Neuron (in vitro differentiated cells): ENCODE measurements around the gene FAM98C.
"Not testable (repeated sequence)": the region's sequence is repeated elsewhere in the genome, so short reads cannot be mapped to it uniquely, and the experiment has no call there.

Experiments used
- H2AFZ ChIP-seq: one replicate; pipeline ENCODE4 v1.6.1; 2013; ENCODE audit warnings: low read depth, mild to moderate bottlenecking, inconsistent platforms, low read length, moderate library complexity
- H3K27me3 ChIP-seq: one replicate; pipeline ENCODE4 v1.6.1; 2013; ENCODE audit warnings: low read length; ENCODE audit not compliant: insufficient read depth
- H3K36me3 ChIP-seq: one replicate; pipeline ENCODE4 v1.6.1; 2013; ENCODE audit warnings: low read length; ENCODE audit not compliant: insufficient read depth
- H3K4me1 ChIP-seq: one replicate; pipeline ENCODE4 v1.6.1; 2013; ENCODE audit warnings: low read length; ENCODE audit not compliant: insufficient read depth
- H3K4me3 ChIP-seq: 2 replicates; pipeline ENCODE4 v1.5.1; 2013; ENCODE audit warnings: mild to moderate bottlenecking, low read length, moderate library complexity
- H3K9me3 ChIP-seq: one replicate; pipeline ENCODE4 v1.6.1; 2013; ENCODE audit warnings: low read length

Gene FAM98C

DNA sequence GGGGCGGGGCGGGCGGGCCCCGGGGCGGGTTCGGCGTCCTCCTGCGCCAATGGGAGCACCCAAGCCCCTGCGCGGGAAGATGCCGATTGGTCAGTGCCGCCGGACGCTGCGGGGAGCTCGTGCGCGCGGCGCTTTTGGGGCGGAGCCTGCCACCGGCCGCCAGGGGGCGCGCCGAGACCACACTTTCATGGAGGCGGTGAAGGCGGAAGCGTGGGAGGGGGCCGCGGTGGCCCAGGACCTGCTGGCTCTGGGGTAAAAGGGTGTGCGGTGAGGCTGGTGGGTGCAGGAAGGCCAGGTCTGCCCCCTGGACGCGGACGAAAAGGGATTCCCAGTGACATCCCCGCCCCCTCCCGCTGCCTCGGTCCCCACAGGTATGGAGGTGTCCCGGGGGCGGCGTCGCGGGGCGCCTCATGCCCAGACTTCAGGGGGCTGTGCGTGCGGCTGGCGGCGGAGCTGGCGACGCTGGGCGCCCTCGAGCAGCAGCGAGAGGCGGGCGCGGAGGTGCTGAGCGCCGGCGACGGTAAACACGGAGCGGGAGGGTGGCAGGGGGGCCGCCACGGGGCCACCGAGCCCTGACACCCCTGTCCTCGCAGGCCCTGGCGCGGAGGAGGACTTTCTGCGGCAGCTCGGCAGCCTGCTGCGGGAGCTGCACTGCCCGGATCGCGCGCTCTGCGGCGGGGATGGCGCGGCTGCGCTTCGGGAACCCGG lies at the start of gene FAM98C:
FAM98C (plus strand) TSS at position 127 of the 708 bp plus-strand sequence; CDS start at position 188, 61 bp downstream.
- H3K4me3 ChIP-seq = peak within 1 kb of the TSS; percentile 55
- peaks cover 6% of the 10 kb centered on the region for H3K36me3 ChIP-seq
- peaks cover 2% of the 10 kb centered on the region for H3K4me1 ChIP-seq
- no peaks in the 10 kb centered on the region for H3K9me3 ChIP-seq
- no peaks in the 10 kb centered on the region for H3K27me3 ChIP-seq
- H2AFZ ChIP-seq = peak within 1 kb of the TSS; percentile 98

DNA sequence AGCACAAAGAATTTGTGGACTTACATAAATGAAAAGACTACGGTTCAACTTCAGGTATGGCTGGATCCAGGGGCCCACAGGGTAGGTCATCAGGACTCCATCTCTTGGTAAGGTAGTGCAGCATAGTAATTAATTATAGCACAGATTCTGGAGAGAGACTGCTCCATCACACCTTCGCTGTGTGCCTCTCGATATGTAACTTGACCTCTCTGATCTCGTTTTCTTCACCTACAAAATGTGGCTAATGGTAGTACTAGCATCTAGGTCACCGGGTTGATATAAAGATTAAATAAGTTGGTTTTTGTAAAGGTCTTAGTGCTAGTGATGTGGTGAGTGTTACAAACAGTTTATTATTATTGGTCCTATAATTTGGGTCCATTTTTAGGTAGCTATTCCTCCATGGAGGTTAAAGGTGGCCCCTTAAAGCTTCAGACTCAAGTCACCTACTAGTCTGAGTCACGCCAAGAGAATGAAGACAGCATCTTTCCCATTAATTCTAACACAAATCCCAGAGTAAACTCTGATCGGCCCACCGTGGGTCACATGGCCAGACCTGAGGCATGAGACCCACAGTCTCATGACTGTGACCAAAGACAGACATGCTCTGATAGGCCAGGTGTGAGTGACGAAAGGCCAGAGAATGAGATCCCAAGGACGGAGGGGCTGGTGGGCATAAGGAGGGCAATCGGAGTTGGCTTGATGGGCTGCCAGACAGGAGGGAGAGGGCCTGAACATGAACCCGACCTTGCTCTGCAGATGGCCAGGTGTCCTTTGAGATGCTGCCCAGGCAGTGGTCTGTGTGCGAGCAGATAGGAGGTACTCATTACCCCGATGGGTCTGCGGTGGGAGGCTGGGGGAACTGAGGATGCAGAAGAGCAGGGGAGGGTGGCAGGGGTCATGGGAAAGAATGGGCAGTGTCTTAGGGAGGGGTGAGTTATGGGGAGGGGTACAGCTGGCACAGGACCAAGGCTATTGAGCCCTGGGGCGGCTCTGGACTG lies 46.9 kb upstream of the FAM98C start:
- no peak overlapping the region for H2AFZ ChIP-seq
- H3K36me3 ChIP-seq = no peaks in the 10 kb centered on the region
- H3K4me3 ChIP-seq = no peak overlapping the region
- peaks cover 6% of the 10 kb centered on the region for H3K4me1 ChIP-seq
- no peaks in the 10 kb centered on the region for H3K9me3 ChIP-seq
- H3K27me3 ChIP-seq = peaks cover 26% of the 10 kb centered on the region

DNA sequence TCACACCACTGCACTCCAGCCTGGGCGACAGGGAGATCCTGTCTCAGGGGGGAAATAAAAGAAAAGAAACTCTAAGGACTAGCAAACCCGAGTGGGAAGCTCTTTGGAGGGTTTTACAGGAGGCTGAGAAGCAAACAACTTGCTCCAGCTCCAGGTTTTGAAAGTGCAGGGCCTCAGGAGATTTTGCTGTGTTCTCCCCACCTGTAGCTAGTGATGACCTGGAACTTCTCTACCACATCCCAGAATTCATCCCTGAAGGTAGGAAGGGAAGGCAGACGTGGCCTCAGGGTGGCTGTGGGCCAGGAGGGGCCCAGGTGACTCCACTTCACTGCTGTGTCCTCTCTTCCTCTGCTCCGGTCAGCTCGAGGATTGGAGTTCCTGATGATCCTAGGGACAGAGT lies 44.8 kb upstream of the FAM98C start:
- Histone ChIP-seq H3K27me3 (peaks cover 28% of the 10 kb centered on the region), H3K4me1 (peaks cover 6% of the 10 kb centered on the region), H3K4me3 (no peak overlapping the region), H3K9me3 (no peaks in the 10 kb centered on the region), H3K36me3 (no peaks in the 10 kb centered on the region), H2AFZ (no peak overlapping the region)

DNA sequence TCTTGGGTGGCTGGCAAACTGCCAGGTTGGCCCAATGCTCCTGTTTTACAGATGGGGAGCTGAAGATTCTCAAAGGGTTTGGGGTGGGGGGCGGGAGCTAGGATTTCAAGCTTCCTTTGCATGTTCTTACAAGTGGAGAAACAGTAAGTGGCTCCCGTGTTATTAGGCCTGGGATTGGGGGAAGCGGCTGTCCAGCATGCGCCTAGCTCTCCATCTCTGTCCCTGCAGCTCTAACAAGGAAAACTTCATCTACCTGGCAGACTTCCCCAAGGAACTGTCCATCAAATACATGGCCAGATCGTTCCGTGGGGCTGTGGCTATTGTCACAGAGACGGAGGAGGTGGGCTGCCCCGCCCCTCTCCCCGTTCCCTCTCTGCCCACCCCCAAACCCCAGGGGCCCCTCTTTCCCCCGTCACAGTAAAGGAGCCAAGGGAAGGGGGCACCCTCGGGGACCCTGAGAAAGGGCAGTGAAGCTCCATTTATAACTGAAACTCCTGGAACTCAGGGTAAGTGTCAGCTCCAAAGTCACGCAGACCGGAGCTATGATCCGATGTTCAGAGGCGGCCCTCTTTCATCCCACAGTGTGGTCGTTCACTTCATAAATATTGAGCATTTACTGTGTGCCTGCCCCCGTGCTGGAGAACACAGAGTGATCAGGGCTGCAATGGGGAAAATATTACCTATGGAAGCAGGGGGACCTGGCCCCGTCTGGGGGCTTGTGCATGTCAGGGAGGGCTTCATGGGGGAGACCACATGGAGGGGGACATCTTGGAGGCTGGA lies 43.5 kb upstream of the FAM98C start:
- Histone ChIP-seq H3K9me3 (no peaks in the 10 kb centered on the region), H3K4me1 (peaks cover under 1% of the 10 kb centered on the region)

DNA sequence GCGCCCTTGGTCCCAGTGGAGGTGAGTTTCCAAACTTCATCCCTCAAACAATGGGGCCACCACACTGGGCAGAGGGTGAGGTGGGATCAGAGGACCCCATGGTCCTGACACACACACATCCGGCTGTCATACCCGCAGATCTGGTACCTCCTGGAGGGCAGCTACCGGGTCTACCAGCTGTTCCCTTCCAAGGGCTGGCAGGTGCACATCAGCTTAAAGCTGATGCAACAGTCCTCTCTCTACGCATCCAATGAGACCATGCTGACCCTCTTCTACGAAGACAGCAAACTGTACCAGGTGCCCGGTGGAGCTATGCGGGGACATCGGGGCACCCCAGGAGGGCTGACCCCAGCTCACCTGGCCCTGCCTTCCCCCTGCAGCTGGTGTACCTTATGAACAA lies 42.5 kb upstream of the FAM98C start:
- H3K36me3 ChIP-seq = no peaks in the 10 kb centered on the region
- no peaks in the 10 kb centered on the region for H3K4me1 ChIP-seq
- H3K9me3 ChIP-seq = peaks cover 4% of the 10 kb centered on the region
- H3K4me3 ChIP-seq = no peak overlapping the region
- H3K27me3 ChIP-seq = peaks cover 28% of the 10 kb centered on the region
- no peak overlapping the region for H2AFZ ChIP-seq

More for the DNA sequence above, 43.5 kb upstream of the FAM98C start:
- peaks cover 28% of the 10 kb centered on the region for H3K27me3 ChIP-seq
- H2AFZ ChIP-seq = no peak overlapping the region
- H3K4me3 ChIP-seq = no peak overlapping the region
- no peaks in the 10 kb centered on the region for H3K36me3 ChIP-seq

DNA sequence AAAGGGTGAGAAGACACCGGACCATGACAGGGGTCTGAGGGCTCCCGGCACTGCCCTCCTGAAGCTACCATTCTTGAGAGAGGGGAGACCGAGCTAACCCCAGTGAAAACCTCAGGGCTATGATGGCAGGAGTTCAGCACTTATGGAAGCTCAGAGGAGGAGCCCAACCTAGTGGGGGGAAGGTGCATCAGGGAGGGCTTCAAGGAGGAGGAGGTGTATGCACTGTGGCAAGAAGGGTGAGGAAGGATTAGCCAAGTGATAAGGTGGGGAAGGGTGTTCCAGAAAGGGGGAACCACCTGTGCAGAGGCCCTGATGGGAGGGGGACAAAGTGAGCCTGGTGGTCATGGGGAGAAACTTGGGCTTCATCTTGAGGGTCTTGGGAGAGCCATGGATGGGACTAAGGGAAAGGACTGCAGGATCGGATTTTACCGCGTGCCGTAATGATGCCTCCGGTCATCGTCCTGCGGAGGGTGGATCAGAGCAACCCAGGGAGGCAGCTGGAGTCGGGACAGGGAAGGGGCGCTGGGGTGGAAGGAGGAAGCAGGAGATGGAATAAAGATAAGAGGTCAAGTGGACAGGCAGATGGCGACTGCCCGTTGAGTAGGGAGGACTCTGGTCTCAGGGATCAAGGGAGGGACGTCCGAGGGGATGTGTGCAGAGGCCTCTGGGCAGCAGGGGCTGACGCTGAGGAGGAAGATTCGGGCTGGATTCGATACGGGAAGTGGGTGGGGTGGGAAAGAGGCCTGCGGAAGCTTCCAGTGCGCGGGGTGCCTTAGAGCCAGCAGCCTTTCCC lies 41.9 kb upstream of the FAM98C start:
- peaks cover 4% of the 10 kb centered on the region for H3K9me3 ChIP-seq
- peak overlapping the region; percentile 54 for H3K4me3 ChIP-seq
- H3K4me1 ChIP-seq = no peaks in the 10 kb centered on the region
- H2AFZ ChIP-seq = peak overlapping the region; percentile 99
- H3K36me3 ChIP-seq = no peaks in the 10 kb centered on the region
- H3K27me3 ChIP-seq = peaks cover 28% of the 10 kb centered on the region

DNA sequence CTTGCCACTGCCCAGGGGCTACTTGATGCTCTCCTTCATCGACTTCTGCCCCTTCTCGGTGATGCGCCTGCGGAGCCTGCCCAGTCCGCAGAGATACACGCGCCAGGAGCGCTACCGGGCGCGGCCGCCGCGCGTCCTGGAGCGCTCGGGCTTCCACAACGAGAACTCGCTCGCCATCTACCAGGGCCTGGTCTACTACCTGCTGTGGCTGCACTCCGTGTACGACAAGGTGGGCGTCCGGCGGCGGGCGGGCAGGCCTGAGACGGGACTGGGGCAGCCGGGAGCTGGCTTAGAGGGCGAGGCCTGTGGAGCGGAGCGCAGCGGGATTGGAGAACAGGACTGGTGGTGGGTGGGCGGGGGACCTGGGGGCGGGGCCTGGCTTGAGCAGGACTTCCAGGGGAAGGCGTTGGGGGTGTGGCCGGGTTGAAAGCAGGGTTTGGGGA lies 41.2 kb upstream of the FAM98C start:
- H3K27me3 ChIP-seq = peaks cover 28% of the 10 kb centered on the region
- peak overlapping the region; percentile 54 for H3K4me3 ChIP-seq
- H3K9me3 ChIP-seq = peaks cover 4% of the 10 kb centered on the region
- H3K36me3 ChIP-seq = no peaks in the 10 kb centered on the region
- H3K4me1 ChIP-seq = no peaks in the 10 kb centered on the region
- peak overlapping the region; percentile 99 for H2AFZ ChIP-seq

DNA sequence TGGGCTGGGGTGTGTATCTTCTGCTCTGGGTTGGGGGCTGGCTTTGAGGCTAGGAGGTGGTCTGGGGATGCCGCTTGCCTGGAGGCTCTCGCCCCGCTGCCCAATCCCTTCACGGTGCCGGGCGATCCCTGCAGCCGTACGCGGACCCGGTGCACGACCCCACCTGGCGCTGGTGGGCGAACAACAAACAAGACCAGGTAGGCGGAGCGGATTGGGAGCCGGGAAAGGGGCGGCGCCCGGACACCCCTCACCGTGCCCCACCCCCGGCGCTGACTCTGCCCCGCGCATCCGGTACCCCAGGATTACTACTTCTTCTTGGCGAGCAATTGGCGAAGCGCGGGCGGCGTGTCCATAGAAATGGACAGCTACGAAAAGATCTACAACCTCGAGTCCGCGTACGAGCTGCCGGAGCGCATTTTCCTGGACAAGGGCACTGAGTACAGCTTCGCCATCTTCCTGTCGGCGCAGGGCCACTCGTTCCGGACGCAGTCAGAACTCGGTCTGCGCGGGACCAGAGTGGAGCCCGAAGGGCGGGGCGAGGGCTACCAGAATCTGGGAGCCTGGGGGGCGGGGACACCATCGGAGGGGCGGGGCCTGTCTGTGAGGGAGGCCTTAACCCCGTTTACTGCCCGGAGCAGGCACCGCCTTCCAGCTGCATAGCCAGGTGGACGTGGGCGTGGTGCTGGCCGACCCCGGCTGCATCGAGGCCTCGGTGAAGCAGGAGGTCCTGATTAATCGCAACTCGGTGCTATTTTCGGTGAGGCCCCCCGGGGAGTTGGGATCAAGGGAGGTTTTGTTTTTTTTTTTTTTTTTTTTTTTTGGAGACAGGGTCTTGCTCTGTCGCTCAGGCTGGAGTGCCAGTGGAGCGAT lies 40.6 kb upstream of the FAM98C start:
- peaks cover 28% of the 10 kb centered on the region for H3K27me3 ChIP-seq
- H3K9me3 ChIP-seq = peaks cover 4% of the 10 kb centered on the region
- no peaks in the 10 kb centered on the region for H3K36me3 ChIP-seq
- H2AFZ ChIP-seq = peak overlapping the region; percentile 99
- H3K4me1 ChIP-seq = no peaks in the 10 kb centered on the region
- H3K4me3 ChIP-seq = peak overlapping the region; percentile 54

DNA sequence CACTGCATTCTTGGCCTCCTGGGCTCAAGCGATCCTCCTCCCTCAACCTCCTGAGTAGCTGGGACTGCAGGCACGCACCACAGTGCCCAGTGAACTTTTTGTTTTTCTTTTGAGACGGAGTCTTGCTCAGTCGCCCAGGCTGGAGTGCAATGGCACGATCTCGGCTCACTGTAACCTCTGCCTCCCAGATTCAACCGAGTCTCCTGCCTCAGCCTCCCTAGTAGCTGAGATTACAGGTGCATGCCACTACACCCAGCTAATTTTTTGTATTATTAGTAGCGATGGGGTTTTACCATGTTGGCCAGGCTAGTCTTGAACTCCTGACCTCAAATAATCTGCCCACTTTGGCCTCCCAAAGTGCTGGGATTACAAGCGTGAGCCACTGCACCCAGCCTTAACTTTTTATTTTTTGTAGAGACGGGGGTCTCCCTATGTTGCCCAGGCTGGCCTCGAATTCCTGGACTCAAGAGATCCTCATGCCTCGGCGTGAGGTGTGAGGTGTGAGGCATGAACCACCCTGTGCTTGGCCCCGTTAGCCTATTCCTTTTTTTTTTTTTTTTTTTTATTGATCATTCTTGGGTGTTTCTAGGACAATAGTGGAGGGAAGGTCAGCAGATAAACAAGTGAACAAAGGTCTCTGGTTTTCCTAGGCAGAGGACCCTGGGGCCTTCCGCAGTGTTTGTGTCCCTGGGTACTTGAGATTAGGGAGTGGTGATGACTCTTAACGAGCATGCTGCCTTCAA lies 39.8 kb upstream of the FAM98C start:
- H3K27me3 ChIP-seq = peaks cover 25% of the 10 kb centered on the region
- H3K4me1 ChIP-seq, H2AFZ ChIP-seq, H3K9me3 ChIP-seq, H3K36me3 ChIP-seq: not testable (repeated sequence)
- H3K4me3 ChIP-seq = peak overlapping the region; percentile 54

DNA sequence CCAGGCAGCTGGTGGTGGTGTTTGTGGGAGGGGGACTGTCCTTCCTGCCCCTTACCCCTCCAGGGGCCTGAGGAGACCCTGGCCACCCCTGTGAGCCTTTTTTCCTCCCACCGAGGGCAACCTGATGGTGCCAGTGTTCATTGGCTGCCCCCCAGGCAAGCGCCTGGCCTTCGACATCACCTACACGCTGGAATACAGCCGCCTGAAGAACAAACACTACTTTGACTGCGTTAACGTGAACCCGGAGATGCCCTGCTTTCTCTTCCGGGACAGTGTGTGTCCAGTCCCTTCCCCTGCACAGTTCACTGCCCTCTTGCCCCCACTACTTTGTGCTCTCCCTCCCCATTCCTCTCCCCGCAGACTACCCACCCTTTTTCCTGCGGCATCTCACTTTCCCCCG lies 35.9 kb upstream of the FAM98C start:
- H2AFZ ChIP-seq = no peak overlapping the region
- no peaks in the 10 kb centered on the region for H3K4me1 ChIP-seq
- H3K27me3 ChIP-seq = no peaks in the 10 kb centered on the region
- no peak overlapping the region for H3K4me3 ChIP-seq
- no peaks in the 10 kb centered on the region for H3K36me3 ChIP-seq
- peaks cover 4% of the 10 kb centered on the region for H3K9me3 ChIP-seq

DNA sequence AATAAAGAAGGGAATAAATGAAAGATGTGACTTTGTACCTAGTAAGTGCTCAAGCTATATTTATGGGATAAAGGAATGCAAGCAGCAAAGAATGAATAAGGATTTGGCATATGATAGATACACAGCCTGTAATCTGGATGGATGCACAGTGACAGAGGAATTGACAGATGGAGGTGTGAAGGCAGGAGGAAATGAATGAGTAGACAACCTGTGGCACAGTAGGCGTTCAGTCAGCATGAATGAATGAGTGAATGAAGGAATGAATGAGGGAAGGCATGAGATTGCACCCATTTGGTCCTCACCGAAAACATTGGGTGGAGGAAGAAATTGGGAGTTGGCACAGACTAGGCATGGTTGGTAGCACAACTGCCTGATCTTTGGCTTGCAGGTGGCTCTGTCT lies 33.3 kb upstream of the FAM98C start:
- Histone ChIP-seq H2AFZ (no peak overlapping the region), H3K4me3 (no peak overlapping the region), H3K36me3 (no peaks in the 10 kb centered on the region), H3K27me3 (no peaks in the 10 kb centered on the region), H3K9me3 (peaks cover 4% of the 10 kb centered on the region), H3K4me1 (no peaks in the 10 kb centered on the region)
